IPS-NIHi7 (cell line): ENCODE results near the gene GJA4.

Experiments used
- DNase-seq: peaks from one replicate; pipeline ENCODE4 v3.0.0; 2012; ENCODE audit warnings: mixed read lengths; ENCODE audit errors: extremely low spot score

GJA4 gene

DNA sequence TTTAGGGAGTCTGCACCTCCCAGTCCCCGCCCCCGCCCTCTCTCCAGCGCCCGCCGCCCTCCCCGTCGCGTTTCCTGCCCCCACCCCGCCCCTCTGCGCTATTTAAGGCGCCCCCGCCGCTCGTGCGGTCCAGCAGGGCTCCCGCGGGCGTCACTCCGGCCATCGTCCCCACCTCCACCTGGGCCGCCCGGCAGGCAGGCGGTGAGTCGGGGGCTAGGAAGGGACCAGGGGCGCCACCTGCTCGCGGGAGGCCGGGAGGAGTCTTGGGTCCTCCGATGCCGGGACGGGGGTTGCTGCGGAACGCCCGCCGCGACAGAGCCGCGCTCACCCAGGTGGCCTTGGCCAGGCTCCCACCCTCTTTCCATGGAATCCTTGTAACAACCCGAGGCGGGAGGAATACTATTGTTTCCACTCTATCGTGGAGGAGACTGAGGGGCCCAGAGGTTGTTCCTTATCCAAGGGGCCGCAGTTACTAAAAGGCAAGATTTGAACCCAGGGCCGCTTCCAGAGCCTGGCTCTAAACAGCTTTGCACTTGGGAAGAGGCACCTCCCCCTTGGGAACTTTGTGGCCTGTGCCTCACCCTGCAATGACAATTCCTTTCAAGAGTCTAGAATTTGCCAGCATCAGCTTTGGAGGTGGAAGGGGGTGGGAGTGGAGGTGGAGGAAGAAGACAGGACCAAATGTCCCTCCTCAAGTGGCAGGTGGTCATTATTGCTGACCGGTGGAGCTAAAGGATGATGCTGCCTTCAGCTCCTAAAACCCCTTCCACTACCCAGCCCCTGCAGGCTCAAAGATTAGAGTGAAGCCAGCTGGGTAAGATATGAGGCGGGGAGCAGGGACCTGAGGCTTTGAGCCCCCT lies at the start of gene GJA4:
Gene GJA4, plus strand, starts transcription at position 132 of the 860 bp plus-strand sequence. CDS start 1,215 bp downstream, outside the sequence.
- DNase-seq, result peak; percentile 62

DNA sequence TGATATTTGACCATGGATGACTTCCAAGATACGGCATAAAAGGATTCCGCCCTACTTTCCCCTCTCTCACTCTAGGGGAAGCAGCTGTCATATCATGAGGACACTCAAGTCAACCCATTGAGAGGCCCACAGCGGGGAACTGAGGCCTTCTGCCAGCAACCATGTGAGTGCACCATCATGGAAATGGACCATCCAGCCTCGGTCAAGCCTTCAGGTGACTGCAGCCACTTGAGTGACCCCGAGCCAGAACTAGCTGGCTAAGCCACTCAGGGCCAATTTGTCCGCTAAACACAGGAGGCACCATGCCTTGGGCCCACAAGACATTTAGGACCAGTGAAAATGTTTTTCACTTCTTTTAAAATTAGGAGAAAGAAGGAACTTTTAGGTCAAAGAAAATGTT lies 49.0 kb upstream of the GJA4 start:
- no peak for DNase-seq

DNA sequence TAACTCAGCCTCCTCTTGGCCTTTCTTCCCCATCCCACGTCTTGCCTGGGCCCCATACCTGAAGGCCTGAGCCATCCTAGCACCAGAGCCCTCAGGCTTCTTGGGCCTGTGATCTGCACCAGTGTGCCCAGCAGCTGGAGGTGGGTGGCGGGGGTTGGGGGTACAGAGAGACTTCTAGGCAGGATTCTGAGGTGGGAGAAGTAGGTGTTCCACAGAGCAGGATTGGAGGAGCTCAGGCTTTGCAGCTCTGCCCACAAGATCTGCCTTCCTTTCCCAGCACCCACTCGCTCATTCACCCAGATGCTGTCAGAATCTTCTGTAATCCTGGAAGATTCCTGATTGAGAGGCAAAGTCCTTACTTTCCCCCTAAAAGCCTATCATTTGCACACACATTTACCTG lies 47.9 kb upstream of the GJA4 start:
- no peak for DNase-seq

DNA sequence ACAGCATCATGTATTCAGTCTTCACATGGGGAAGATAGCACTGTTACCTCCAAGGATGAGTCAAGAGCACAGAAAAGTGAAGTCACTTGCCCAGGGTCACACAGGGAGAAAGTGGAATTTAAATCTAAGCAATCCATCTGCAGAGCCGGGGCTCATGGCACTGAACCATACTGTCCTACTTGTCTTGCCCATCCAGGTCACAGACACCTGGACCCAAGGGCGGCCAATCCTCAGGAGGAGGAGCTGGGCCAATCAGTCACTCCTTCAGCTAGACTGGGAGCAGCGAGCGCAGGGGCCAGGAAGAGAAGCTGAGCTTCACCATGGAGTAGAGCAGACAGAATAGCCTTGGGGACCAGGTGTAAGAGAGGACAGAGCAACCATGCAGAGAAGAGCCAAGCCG lies 47.1 kb upstream of the GJA4 start:
- no peak for DNase-seq

DNA sequence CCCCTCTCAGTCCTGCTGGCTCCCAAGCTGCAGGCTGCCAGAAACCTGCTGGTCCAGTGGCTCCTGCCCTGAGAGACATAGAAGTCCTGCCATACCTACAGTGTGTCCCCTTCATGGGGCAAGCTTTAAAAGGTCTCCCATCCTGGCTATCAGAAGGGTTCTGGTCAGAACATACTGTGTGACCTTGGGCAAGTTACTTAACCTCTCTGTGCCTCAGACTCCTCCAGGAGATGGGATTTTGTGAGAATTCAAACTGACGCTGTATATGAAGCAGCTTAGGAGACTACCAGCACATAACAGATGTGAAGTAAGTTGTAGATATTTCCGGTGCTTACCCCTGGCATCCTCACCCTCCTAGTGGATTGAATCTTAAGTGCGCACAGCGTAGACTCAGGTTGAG lies 46.7 kb upstream of the GJA4 start:
- no peak for DNase-seq

DNA sequence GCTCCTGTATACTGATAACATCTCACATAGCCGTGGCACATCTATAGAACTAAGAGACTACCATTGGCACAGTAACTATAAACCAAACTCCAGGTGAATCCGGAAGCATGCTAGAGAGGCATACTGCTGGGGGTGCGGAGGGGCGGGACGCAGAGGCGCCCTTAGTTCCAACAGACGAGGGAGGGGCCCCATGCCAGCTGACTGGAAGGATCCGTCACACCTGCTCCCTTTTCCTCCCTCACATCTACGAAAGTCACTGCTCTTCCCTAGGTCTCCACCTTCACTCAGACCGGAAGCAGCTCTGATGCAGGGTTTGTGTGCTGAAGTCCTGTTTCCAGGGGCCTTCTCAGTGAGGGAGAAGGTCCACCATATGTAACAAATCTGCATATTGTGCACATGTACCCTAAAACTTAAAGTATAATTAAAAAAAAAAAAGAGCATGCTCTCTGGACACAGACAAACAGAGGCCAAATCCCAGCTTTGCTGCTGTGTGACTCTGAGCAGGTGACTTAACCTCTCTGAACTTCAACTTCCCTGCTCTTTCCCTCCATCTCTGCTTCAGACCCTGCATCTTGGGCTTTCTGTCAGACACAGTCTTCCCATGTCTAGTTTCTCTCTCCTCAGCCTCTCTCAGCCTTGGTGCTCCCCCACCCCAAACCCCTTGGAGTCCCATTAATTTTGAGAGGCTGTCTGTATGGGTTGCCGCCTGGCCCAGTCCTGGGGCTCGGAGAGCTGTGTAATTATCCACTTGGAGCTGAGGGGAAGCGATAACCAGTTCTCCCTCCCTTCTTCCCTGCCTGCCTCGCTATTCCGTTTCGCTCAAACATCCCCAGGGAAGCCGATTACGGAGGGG lies 45.8 kb upstream of the GJA4 start:
- no peak for DNase-seq

DNA sequence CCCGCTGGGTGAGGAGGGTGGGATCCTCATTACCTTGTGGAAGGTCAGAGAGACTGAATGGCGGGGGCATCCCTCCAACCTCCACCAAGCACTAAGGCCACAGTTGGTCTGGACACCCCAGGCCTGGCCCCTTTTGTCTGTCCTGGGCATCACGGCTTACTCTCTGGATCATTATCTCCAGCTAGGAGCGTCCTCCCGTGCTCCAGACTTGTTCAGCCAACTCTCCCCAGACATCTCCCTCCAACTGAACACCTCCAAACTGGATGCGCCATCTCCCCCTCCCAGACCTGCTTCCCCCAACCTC lies 45.2 kb upstream of the GJA4 start:
- no peak for DNase-seq

DNA sequence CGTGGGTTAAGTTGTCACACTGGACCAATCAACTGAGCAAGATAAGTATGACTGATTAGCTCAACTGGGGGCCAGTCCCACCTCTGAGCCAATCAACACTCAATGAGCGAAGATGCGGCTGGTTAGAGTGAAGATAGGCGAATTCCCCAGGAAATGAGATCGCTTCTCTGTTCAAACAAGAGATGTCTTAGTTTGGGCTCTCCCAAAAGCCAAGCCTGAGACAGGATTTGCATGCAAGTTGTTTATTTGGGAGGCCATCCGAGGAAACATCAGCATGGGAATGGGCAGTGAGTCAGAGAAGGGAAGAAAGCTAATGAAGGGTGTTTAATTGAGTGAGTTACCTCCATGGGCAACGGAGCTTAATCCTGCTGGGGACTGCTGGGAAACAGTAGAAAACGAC lies 42.8 kb upstream of the GJA4 start:
- peak; percentile 64 for DNase-seq

DNA sequence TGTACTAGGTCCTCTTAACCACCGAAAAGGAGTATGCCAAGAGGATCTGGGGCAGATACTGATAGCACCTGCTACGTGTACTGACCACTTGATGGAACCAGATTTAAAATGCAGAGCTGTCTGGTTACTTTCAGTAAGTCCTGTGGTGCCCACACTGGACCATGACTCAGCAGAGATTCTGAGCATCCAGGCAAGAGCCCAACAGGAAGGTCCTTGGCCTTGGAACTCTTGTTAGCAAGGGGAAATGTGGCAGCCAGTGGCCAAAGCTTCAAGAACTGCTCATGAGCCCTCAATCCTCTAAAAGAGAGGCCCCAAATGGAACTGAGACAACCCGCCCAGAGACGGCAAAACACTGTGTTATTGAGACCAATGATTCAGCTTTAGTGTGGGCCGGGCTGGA lies 42.2 kb upstream of the GJA4 start:
- DNase-seq, result no peak

DNA sequence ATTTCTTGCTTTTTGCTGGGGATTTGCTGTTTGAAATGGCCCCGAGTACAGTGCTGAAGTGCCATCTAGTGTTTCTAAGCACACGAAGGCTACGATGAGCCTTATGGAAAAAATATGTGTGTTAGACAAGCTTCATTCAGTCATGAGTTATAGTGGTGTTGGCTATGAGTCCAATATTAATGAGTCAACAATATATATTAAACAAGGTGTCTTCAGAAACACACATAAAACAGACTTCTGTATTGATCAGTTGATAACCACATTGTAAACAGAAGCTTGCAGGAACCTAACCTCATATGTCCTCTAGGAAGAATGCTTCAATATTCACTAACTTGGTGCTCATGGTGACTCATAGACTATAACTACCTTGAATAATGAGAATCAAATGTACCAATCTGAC lies 39.6 kb upstream of the GJA4 start:
- DNase-seq, result no peak

DNA sequence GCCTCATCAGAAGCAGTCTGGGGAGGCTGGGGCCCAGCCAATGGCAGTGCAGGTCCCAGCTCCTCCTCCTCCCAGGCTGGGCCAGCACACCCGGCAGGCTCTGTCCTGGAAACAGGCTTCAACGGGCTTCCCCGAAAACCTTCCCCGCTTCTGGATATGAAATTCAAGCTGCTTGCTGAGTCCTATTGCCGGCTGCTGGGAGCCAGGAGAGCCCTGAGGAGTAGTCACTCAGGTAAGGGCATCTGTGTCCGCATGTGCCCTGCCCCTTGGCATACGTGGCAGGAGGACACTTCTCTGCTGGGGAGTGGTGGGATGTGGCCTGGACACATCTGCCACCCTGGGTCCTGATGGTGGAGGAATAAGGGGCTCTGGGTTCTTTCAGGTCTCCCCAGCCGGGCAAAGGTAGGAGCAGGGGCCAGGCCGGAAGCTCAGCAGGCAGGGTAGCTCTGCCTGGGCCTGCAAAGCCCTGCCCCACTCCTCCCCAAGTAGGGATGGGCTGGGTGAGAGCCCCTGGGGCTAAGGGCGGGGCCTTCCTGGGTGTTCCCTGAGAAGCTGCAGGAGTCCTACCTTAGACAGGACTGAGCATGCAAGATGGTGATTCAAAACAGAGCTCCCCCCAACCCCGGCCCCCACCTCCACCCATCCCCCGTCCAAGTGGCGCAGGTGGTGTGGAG lies 37.7 kb upstream of the GJA4 start, which contains the start of gene GJB5:
Gene GJB5, plus strand, starts transcription at position 84 of the 674 bp plus-strand sequence. CDS start 2,284 bp downstream, outside the sequence.
- peak; percentile 35 for DNase-seq

DNA sequence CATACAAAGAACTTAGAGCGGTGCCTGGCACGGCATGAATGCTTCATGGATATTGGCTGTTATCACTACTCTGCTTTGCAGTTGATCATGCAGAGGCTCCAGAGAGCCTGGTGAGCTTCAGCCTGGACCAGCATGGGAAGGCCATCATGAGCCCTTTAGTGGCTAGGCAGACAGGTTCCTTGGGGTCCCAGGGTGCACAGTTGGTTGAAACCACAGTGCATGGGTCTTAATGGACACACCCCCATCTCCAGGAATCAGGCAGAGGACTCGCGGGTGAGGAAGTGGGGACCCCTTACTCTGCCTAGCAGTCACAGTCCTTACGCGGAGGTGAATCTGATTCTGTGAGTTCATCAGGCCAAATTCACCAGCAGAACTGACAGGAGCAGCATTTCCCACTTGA lies 36.8 kb upstream of the GJA4 start:
- DNase-seq, result no peak

DNA sequence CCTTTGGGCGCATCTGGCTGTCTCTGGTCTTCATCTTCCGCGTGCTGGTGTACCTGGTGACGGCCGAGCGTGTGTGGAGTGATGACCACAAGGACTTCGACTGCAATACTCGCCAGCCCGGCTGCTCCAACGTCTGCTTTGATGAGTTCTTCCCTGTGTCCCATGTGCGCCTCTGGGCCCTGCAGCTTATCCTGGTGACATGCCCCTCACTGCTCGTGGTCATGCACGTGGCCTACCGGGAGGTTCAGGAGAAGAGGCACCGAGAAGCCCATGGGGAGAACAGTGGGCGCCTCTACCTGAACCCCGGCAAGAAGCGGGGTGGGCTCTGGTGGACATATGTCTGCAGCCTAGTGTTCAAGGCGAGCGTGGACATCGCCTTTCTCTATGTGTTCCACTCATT lies 35.4 kb upstream of the GJA4 start:
- DNase-seq, result no peak

DNA sequence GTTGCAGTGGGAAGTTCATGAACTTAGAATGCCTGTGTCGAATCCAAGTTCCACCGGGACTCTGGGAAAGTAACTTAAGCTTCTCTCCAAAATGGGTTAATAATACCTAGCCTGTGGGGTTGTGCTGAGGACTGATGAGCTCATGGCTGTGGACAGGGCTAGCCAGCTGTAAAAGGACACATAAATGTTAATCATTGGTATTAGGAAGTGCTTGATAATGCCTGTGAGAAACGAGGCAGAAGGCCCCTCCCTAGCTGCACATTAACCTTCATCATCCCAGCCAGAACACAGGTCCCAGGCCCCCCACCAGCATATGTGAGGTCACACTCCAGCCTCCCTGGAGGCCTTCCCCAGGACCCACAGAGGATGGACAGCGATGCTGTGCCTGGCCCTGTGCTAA lies 34.0 kb upstream of the GJA4 start:
- no peak for DNase-seq

DNA sequence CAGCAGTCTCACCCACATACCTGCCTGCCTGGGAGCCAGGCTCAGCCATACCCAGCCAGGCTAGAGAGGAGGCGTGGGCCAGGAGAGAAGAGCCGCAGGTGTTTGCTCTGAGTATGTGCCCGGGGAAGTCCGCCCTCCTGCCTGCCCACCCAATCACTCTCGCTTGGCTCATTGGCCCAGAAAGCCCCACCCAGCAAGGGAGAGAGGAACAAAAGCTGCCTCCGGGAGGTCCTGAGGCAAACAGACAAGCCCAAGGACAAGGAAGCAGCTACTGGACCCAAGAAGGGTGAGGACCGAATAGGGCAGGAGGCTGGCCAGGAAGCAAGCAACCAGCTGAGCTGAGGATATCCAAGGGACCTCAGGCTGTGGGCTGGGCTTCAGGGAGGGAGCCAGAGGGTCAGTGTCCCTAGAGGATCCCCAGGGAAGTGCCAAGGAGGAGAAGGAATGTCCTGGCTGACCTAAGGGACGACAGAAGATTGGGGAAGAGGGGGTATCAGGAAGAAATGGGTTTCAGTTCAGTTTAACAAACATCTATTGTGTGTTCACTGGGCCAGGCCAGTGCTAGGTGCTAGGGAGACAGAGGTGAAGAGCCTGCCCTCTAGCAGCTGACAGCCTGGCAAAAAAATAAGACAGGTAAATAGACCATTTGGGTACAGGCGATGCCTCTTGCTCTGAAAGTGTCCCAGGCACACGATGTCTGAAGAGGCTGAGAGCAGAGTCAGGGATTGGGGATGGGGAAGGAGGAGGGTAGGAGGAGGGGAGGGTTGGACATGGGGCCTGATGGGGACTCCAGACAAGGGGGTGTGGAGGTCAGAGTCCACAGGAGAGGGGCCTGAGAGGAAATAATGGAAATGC lies 33.1 kb upstream of the GJA4 start, which contains the start of gene GJB4:
Gene GJB4, plus strand, starts transcription at position 238 of the 855 bp plus-strand sequence. CDS start 1,515 bp downstream, outside the sequence.
- peak; percentile 68 for DNase-seq

DNA sequence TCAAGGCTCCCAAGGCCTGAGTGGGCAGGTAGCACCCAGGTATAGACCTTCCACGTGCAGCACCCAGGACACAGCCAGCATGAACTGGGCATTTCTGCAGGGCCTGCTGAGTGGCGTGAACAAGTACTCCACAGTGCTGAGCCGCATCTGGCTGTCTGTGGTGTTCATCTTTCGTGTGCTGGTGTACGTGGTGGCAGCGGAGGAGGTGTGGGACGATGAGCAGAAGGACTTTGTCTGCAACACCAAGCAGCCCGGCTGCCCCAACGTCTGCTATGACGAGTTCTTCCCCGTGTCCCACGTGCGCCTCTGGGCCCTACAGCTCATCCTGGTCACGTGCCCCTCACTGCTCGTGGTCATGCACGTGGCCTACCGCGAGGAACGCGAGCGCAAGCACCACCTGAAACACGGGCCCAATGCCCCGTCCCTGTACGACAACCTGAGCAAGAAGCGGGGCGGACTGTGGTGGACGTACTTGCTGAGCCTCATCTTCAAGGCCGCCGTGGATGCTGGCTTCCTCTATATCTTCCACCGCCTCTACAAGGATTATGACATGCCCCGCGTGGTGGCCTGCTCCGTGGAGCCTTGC lies 31.5 kb upstream of the GJA4 start:
- no peak for DNase-seq

DNA sequence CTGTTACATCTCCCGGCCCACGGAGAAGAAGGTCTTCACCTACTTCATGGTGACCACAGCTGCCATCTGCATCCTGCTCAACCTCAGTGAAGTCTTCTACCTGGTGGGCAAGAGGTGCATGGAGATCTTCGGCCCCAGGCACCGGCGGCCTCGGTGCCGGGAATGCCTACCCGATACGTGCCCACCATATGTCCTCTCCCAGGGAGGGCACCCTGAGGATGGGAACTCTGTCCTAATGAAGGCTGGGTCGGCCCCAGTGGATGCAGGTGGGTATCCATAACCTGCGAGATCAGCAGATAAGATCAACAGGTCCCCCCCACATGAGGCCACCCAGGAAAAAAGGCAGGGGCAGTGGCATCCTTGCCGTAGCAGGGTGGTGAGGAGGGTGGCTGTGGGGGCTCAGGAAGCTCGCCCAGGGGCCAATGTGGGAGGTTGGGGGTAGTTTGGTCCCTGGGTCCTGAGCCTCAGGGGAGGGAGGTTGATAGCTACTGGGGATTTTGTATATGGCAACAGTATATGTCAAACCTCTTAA lies 31.0 kb upstream of the GJA4 start:
- no peak for DNase-seq

DNA sequence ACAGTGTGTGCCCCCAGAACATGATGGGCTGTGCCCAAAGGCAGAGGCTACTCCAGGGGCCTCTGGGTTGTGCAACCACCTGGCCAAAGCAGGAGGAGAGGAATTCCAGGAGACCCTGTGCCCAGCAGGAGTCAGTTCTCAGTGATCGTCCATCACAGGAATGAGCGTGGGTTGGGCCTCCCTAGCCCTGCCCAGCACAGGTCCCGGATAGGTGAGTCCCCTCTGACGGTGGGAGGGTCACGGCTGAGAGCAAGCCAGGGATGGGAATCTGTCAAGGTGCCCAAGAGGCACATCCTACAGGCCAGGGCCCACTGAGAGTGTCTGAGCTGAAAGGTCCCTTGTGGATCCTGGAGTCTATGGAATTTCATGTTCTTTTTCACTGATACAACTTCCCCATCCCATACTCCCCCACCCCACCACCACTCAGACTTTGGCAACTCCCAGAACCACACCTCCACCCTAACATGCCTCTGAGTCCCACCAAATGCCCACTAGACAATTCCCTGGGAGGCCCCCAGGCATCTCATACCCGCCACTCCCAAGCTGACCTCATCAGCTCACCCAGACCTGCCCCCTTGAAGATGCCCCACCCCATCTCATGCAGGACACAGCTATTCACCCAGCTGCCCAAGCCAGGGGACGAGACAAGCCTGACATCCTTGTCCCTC lies 30.2 kb upstream of the GJA4 start:
- no peak for DNase-seq

DNA sequence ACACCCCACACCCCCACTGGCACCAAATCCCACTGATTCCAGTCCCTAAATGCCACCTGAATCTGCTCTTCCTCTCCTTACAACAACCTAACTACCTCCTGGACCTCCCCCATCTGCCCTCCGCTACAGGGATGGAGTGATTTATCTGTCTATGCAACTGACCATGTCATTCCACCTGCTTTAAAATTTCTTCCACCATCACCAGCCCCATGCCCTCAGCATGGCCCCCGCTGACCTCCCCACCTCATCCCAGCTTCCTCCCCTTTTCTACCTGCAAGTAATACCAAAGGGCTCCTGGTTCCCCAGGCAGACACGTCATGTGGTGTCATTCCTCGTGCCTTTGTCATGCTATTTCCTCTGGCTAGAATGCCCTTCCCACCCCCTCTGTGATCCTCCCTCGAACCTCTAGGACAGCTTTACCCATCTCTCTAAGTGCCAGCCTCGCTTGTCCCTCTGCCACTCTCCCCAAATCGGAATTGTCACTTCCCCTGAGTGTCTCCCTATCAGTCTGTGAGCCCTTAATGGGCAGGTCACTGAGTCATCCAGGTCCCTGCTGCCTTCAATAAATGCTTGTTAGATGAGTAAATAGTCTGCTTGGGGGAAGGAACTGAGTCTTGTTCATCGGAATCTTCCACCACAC lies 29.5 kb upstream of the GJA4 start:
- DNase-seq, result peak; percentile 62

DNA sequence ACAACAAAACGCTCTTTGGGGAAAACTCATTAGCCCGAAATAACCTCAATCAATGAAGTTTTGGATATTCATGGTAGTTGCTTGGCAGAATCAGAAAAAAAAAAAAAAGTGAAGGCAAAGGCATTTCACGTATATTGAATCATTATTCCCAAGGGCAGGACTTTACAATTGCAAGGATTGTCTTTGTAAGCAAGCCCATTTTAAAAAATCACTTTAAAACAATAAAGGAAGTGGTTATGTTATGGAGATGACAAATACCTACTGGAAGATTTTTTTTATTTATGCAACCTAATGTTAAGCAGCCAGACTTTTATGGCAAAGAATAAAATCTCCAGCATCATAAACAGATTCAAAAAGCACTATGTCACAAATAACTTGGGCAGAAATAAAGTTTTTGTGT lies 23.9 kb upstream of the GJA4 start:
- no peak for DNase-seq
